Ascending aorta (tissue), 2 donors: ENCODE results near the gene POLR1D. TPM values are rescaled to one million over a fixed set of nuclear protein-coding genes. Genes with fewer than 3 reads are reported as not detected.

Source experiments
- DNase-seq, 2 donors: peaks; one replicate each; pipeline ENCODE4 v3.0.0-alpha.2; 2019; ENCODE audit warnings: low spot score in 2 of 2
- H3K27ac ChIP-seq, 2 donors: fragments of 200-600 bp; sonication (generic); one replicate each; pipeline ENCODE4 v1.5.1; 2016 to 2017; ENCODE audit warnings: mild to moderate bottlenecking in 1 of 2
- H3K27me3 ChIP-seq: fragments of 200-600 bp; sonication (generic); one replicate; pipeline ENCODE4 v1.5.1; 2017
- H3K36me3 ChIP-seq, 2 donors: fragments of 200-600 bp; sonication (generic); one replicate each; pipeline ENCODE4 v1.5.1; 2016
- H3K4me1 ChIP-seq, 2 donors: fragments of 200-600 bp; sonication (generic); one replicate each; pipeline ENCODE4 v1.5.1; 2016 to 2017; ENCODE audit warnings: mild to moderate bottlenecking in 1 of 2
- H3K4me3 ChIP-seq, 2 donors: fragments of 200-600 bp; sonication (generic); one replicate each; pipeline ENCODE4 v1.5.1; 2016 to 2017; ENCODE audit warnings: mild to moderate bottlenecking in 1 of 2
- H3K9me3 ChIP-seq, 2 donors: fragments of 200-600 bp; sonication (generic); one replicate each; pipeline ENCODE4 v1.5.1; 2016
- intact Hi-C: fragments of 100-400 bp; cut with DNase I; formaldehyde crosslinking; loops from one replicate; pipeline ENCODE4 v1.15.1; 2023
- total RNA-seq: library from RNA; depleted of rRNA; stranded (reverse); fragments of >200 nt; gene quantifications from one replicate; pipeline ENCODE4 v1.1.0, GENCODE V29; 2016
- TF ChIP-seq, protein P1 (sequence below), 3 experiments: fragments of 200-600 bp in 2 of 3; fragments of 450-650 bp in 1 of 3; sonication (generic) in 2 of 3; IDR thresholded peaks; one replicate each; pipeline ENCODE4 v1.5.1; 2016 to 2019; ENCODE audit warnings: antibody characterized with exemption in 3 of 3, mild to moderate bottlenecking in 1 of 3, moderate library complexity in 1 of 3

POLR1D gene
- total RNA-seq, 1 donor from 2014 or later = 91.2 TPM

DNA sequence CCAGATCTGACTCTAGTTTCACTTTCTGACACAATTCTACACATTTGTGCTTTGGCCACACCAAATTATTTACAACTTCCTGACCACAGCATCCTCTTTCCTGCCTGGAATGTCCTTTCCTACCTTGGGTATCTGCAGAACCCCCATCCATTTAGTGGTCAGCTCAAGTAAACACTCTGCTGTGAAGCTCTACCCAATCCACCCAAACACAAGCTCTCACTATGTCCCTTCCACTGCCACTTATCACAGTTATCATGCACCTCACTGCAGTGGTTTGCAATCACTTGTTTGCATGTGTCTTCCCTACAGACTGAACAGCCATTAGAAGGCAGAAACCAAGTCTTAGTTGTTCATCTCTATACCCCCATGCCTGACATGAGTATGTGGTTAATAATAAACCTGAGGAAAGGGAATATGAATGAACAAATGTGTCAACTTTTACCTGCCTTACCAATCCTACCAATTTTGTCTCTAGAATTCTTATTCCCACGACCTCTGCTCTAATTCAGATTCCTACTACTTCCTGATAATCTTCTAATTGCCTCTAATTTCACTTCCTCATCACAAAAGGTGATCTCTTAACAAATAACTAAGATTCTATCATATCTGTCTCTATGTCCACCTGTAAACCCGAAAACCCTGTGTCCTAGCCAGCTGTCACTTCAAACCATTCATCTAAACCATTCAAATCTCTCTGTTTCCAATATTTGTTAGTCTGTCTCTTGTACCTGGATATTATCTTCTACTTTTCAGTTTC lies 26.5 kb upstream of the POLR1D start:
- intact Hi-C loops = no loop called here
- Histone ChIP-seq H3K36me3 (no peaks in the 10 kb centered on the region), H3K27me3 (no peaks in the 10 kb centered on the region), H3K4me1 (no peaks in the 10 kb centered on the region), H3K4me3 (no peak overlapping the region), H3K27ac (no peak overlapping the region), H3K9me3 (no peaks in the 10 kb centered on the region)
- TF ChIP-seq, protein P1, sequence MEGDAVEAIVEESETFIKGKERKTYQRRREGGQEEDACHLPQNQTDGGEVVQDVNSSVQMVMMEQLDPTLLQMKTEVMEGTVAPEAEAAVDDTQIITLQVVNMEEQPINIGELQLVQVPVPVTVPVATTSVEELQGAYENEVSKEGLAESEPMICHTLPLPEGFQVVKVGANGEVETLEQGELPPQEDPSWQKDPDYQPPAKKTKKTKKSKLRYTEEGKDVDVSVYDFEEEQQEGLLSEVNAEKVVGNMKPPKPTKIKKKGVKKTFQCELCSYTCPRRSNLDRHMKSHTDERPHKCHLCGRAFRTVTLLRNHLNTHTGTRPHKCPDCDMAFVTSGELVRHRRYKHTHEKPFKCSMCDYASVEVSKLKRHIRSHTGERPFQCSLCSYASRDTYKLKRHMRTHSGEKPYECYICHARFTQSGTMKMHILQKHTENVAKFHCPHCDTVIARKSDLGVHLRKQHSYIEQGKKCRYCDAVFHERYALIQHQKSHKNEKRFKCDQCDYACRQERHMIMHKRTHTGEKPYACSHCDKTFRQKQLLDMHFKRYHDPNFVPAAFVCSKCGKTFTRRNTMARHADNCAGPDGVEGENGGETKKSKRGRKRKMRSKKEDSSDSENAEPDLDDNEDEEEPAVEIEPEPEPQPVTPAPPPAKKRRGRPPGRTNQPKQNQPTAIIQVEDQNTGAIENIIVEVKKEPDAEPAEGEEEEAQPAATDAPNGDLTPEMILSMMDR (IDR thresholded peaks at IDR 0.05) = no peak
- no peak for DNase-seq

DNA sequence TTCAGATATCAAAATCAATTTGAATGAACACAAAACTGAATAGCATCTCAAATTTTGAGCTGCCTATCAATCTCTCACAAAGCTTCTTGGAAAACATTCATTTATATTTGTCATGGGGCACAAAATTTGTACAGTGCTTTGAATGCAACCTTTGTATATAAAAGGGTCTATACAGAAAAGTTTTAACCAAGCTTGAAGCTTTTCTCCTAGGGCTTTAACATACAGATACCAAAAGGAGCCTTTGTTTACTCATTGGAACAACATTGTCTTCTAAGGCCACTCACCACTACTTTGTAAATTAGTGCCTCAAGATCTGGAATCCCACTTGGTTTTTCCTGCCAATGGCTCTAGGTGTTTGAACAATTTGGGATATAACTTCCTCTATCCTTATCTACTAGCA lies 22.6 kb upstream of the POLR1D start:
- H3K27ac ChIP-seq = no peak overlapping the region
- no peaks in the 10 kb centered on the region for H3K9me3 ChIP-seq
- TF ChIP-seq, protein P1 (IDR thresholded peaks at IDR 0.05) = no peak
- DNase-seq = no peak
- intact Hi-C loops = no loop called here
- H3K4me1 ChIP-seq = no peaks in the 10 kb centered on the region
- no peaks in the 10 kb centered on the region for H3K36me3 ChIP-seq
- no peak overlapping the region for H3K4me3 ChIP-seq
- no peaks in the 10 kb centered on the region for H3K27me3 ChIP-seq

DNA sequence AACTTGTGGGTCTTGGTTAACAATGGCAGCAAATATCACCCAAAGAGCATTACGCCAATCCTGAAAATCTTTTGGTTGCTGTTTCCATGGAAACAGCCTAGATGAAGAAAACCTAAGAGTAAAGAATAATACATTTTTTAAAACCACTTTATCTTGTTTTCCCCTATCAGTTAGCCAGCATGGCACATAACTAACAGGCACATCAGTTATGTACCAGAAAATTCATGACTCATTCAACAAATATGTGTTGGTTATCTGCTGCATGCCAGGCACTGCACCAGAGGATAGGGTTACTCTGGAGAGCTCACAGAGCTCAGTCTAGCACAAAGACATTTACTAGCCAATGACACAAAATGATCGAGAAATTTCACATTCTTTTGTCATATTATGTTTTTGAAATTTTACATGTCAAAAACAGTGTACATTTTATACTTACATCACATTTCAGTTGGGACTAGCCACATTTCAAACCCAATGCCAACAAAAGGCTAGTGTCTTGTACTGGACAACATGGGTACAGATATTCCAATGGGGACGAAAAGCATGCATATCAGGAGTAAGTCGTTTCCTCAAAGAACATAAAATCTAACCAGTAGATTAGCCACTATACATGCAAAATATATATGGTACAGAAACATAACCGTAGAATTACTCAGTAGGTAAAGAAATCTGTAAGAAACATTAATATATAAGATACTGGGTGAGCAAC lies 21.7 kb upstream of the POLR1D start:
- Histone ChIP-seq H3K4me3 (no peak overlapping the region), H3K27me3 (no peaks in the 10 kb centered on the region), H3K9me3 (no peaks in the 10 kb centered on the region), H3K4me1 (no peaks in the 10 kb centered on the region), H3K36me3 (no peaks in the 10 kb centered on the region), H3K27ac (no peak overlapping the region)
- intact Hi-C loops = no loop called here
- TF ChIP-seq, protein P1 (IDR thresholded peaks at IDR 0.05) = no peak
- DNase-seq = no peak

DNA sequence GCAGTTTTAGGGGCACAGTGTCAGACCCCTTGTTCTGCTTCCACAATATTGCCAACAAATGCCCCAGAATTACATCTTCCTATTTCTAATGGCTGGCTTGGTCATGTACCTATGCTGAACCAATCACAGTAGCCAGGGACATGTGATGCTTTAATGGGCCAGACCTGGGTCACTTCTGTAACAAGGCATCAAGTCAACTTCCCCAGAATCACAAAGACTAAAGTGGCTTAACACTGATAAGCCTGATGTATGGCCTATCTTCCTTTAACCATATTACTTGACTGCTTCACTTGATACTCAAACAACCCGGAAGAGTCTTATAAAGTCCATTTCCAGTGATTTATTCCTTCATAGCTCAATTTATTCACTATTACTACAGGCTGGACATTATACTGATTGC lies 21.0 kb upstream of the POLR1D start:
- H3K4me3 ChIP-seq = no peak overlapping the region
- no peak overlapping the region for H3K27ac ChIP-seq
- no peaks in the 10 kb centered on the region for H3K9me3 ChIP-seq
- no peak for DNase-seq
- no peaks in the 10 kb centered on the region for H3K27me3 ChIP-seq
- TF ChIP-seq, protein P1 (IDR thresholded peaks at IDR 0.05) = no peak
- no peaks in the 10 kb centered on the region for H3K36me3 ChIP-seq
- peaks cover 0 to 4% of the 10 kb centered on the region in 2 donors for H3K4me1 ChIP-seq
- intact Hi-C loops = no loop called here

DNA sequence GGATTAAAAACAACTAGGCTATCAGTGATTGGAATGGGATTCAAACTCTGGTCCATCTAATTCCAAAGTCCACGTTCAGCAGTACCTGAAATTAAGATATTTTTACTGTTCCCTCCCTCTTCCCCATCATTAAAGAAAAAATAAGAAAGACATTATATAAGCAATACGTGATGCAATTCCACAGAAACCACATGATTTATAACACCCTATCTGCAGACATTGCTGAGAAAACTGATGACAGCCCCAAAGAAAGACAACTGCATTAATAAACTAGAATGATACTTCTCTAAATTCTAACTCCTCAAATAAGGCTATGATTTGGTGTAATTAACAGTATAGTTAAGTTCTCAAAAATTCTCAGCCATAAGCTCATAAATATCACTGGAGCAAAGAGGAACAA lies 20.5 kb upstream of the POLR1D start:
- Histone ChIP-seq H3K27ac (no peak overlapping the region), H3K4me3 (no peak overlapping the region), H3K9me3 (no peaks in the 10 kb centered on the region), H3K27me3 (no peaks in the 10 kb centered on the region), H3K4me1 (peaks cover 0 to 6% of the 10 kb centered on the region in 2 donors), H3K36me3 (no peaks in the 10 kb centered on the region)
- intact Hi-C loops = no loop called here
- DNase-seq = no peak
- TF ChIP-seq, protein P1 (IDR thresholded peaks at IDR 0.05) = no peak
